ENCODE measurements around the gene CNIH1.
"Not testable (repeated sequence)": the region's sequence is repeated elsewhere in the genome, so short reads cannot be mapped to it uniquely, and the experiment has no call there.

CNIH1 gene

GRCh38 chr14:54425068-54425467 is 16.1 kb downstream of the CNIH1 start:
- TF ChIP-seq ZFX (IDR thresholded peaks at IDR 0.05; ENCODE audit: borderline replicate concordance): no peak
- TF ChIP-seq CTCF (IDR thresholded peaks at IDR 0.05): no peak
- no peak overlapping the region for H3K27ac ChIP-seq

GRCh38 chr14:54424479-54424901 is 16.7 kb downstream of the CNIH1 start:
- no peak overlapping the region for H3K27ac ChIP-seq
- TF ChIP-seq CTCF (IDR thresholded peaks at IDR 0.05): no peak
- no peak for TF ChIP-seq ZFX (IDR thresholded peaks at IDR 0.05; ENCODE audit: borderline replicate concordance)

GRCh38 chr14:54423991-54424390 is 17.2 kb downstream of the CNIH1 start:
- no peak for TF ChIP-seq ZFX (IDR thresholded peaks at IDR 0.05; ENCODE audit: borderline replicate concordance)
- TF ChIP-seq CTCF (IDR thresholded peaks at IDR 0.05): no peak
- no peak overlapping the region for H3K27ac ChIP-seq

- H3K27ac ChIP-seq: peak overlapping the region; percentile 17; the same call in 1 of the 2 replicates
- TF ChIP-seq ZFX (IDR thresholded peaks at IDR 0.05; ENCODE audit: borderline replicate concordance): no peak
- TF ChIP-seq CTCF (IDR thresholded peaks at IDR 0.05): peak; percentile 76
Observed at GRCh38 chr14:54420478-54421142, 20.6 kb downstream of the CNIH1 start.

- TF ChIP-seq ZFX (IDR thresholded peaks at IDR 0.05; ENCODE audit: borderline replicate concordance) (no peak), CTCF (IDR thresholded peaks at IDR 0.05) (no peak)
- H3K27ac ChIP-seq: no peak overlapping the region
Observed at GRCh38 chr14:54411371-54411770, 29.8 kb downstream of the CNIH1 start.

- H3K27ac ChIP-seq: no peak overlapping the region
- no peak for TF ChIP-seq ZFX (IDR thresholded peaks at IDR 0.05; ENCODE audit: borderline replicate concordance)
Observed at GRCh38 chr14:54410215-54410614, 31.0 kb downstream of the CNIH1 start.

- H3K27ac ChIP-seq: not testable (repeated sequence)
Observed at GRCh38 chr14:54403401-54404005, 37.7 kb downstream of the CNIH1 start.

GRCh38 chr14:54399560-54399959 is 41.6 kb downstream of the CNIH1 start:
- TF ChIP-seq CTCF (IDR thresholded peaks at IDR 0.05): no peak
- TF ChIP-seq ZFX (IDR thresholded peaks at IDR 0.05; ENCODE audit: borderline replicate concordance): no peak
- no peak overlapping the region for H3K27ac ChIP-seq
